ENCODE measurements around the gene BANP. TPM values are rescaled to one million over a fixed set of nuclear protein-coding genes. Genes with fewer than 3 reads are reported as not detected.
"Not testable (repeated sequence)": the region's sequence is repeated elsewhere in the genome, so short reads cannot be mapped to it uniquely, and the experiment has no call there.

Gene BANP
- total RNA-seq, 1 donor from 2014 or later = 16.4 TPM

GRCh38 chr16:88047462-88047861 is 96.2 kb downstream of the BANP start:
- no peak for DNase-seq (ENCODE audit: low read depth, low spot score)

DNA sequence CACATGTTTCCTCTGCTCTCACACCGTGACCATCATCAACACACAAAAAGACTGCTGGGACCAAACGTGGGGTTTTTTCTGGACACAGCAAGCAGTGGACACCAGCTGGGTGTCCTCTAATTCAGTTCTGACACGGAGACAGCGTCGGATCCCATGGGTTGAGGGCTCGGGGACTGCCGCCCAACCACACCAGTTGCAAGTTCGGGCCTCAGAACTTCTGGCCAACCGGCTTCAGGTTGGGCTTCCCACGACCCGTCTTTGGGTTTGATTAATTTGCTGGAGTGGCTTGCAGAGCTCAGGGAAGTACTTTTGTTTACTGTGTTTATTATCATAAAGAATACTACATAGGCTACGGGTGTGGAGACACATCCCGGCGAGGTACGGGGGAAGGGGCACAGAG is 97.8 kb downstream of the BANP start:
- no peak for DNase-seq (ENCODE audit: low read depth, low spot score)

- DNase-seq (ENCODE audit: low read depth, low spot score) = no peak
These were observed 98.6 kb downstream of the BANP start for GRCh38 chr16:88049561-88050545.

DNA sequence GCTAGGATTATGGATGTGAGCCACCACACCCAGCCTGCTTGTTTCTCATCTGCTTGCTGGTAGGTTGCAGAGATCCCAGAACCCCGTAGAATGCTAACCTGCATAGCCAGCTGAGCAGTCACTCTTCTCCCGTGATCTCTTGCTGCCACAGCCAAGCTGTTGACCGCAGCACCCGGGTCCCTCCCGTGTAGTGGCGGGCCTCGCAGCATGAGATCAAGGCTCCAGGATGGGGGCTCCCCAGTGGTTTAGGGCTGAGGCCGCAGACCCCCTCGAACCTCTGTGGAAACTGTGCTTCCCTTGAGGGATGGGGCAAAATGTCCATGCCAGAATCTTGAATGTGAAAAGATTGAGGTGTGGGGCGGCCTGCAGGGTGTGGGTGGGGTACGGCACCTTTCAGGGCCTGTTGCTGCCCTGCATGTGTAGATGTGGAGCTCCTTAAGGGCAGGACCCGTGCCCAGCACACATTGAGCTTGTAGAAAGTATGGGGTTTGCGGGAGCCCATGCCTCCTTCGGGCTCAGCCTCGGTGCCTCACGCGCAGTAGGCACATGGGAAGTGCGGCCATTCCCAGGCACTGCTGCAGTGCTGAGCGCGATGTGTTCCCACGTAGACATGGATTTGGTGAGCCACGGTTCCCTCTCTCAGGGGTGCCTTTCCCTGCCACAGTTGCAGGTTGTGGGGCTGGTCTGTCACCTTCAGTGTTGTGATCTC is 99.9 kb downstream of the BANP start:
- no peak for DNase-seq (ENCODE audit: low read depth, low spot score)

GRCh38 chr16:88052661-88053060 is 101.4 kb downstream of the BANP start:
- DNase-seq (ENCODE audit: low read depth, low spot score) = no peak

- not testable (repeated sequence) for DNase-seq (ENCODE audit: low read depth, low spot score)
These were observed 102.2 kb downstream of the BANP start for GRCh38 chr16:88053479-88053878.

GRCh38 chr16:88055356-88055755 is 104.1 kb downstream of the BANP start:
- no peak for DNase-seq (ENCODE audit: low read depth, low spot score)

DNA sequence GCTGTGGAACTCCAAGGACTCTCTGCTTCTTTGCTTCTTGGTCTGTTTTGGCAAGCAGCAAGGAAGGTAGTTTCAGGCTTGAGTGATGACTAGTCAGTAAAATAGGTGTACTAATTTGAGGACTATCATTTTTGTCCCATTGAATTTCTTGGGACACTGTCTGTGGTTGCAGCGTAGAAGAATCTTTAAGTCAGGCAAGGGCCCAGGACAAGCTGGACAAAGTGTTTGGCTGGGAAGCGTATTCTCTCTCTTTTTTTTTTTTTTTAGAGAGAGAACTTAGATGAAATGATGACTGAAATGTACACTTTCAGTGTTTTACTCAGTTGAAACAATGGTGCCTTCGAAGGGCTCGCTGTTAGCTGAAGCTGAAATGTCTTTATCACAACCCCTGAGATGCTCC is 105.0 kb downstream of the BANP start:
- DNase-seq (ENCODE audit: low read depth, low spot score) = no peak

- DNase-seq (ENCODE audit: low read depth, low spot score) = no peak
These were observed 106.4 kb downstream of the BANP start for GRCh38 chr16:88057656-88058055.

- no peak for DNase-seq (ENCODE audit: low read depth, low spot score)
These were observed 106.9 kb downstream of the BANP start for GRCh38 chr16:88058136-88058535.

DNA sequence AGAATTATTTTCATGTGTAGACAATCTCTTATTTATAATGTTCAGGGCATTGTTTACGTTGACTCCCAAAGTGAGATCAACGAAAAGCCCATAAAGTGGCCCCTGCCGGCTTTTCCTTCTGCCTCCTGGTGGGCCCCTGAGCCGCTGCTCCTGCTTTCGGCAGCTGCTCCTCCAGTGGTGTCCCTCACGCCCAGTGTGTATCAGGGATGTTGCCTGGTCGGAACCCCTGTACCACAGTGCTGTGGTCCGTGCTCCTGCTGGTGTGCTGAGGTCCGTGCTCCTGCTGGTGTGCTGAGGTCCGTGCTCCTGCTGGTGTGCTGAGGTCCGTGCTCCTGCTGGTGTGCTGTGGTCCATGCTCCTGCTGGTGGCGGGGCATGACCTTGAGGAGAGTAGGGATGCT is 107.6 kb downstream of the BANP start:
- no peak for DNase-seq (ENCODE audit: low read depth, low spot score)

DNA sequence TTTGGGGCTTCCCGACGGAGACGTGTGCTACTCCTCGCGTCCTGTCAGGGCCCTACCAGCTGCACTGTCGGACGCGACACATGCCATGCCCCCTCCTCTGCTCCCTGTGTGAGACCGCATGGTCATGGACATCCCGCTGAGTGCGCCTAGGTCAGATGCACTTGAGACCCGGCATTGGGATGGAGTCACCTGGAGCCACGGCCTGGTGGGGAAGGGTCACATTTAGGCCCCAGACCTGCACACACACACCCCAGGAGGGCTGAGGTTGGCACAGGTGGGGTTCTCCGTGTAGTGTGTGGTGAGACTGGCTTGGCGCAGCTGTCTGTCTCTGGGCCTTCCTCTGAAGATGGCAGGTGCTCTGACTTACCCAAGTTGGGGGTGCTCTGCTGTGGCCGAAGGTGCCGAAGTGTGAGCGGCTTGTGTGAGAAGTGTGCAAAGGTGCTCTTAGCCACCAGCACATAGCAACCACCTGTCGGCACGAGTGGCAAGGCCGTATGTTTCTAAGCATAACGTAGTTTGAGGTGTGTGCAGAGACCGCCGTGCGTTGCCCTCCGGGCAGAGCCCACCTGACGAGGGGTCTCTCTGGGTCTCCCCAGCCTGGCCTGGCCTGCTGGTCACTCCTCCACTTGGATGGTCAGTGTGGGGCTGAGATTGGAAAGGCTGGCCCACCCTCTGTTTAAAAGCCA is 108.6 kb downstream of the BANP start:
- no peak for DNase-seq (ENCODE audit: low read depth, low spot score)

GRCh38 chr16:88060524-88061219 is 109.4 kb downstream of the BANP start:
- DNase-seq (ENCODE audit: low read depth, low spot score) = no peak

DNA sequence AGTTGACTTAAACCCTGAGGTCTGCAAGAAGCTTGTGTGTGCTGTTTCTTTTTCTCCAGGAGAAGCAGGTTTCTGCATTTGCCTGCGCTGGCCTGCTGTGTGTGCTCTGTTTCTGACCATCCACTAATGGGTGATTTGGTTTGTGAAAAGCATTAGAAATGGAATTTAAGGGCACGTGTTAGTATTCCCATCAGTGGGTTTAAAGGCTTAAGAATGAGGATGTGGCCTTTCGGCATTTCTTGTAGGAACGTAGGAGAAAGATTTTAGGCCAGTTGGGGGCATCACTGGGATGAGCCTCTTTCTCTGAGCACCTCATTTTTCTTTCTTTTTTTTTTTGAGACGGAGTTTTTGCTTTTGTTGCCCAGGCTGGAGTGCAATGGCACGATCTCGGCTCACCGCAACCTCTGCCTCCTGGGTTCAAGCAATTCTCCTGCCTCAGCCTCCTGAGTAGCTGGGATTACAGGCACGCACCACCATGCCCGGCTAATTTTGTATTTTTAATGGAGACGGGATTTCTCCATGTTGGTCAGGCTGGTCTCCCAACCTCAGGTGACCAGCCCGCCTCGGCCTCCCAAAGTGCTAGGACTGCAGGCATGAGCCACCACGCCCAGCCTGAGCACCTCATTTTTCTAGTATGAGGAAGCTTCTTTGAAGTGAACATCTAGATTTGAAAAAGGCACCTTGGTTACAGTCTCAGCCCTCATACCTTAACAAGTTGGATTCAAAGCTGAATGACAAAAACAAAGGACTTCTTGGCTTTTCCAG is 110.3 kb downstream of the BANP start:
- no peak for DNase-seq (ENCODE audit: low read depth, low spot score)

DNA sequence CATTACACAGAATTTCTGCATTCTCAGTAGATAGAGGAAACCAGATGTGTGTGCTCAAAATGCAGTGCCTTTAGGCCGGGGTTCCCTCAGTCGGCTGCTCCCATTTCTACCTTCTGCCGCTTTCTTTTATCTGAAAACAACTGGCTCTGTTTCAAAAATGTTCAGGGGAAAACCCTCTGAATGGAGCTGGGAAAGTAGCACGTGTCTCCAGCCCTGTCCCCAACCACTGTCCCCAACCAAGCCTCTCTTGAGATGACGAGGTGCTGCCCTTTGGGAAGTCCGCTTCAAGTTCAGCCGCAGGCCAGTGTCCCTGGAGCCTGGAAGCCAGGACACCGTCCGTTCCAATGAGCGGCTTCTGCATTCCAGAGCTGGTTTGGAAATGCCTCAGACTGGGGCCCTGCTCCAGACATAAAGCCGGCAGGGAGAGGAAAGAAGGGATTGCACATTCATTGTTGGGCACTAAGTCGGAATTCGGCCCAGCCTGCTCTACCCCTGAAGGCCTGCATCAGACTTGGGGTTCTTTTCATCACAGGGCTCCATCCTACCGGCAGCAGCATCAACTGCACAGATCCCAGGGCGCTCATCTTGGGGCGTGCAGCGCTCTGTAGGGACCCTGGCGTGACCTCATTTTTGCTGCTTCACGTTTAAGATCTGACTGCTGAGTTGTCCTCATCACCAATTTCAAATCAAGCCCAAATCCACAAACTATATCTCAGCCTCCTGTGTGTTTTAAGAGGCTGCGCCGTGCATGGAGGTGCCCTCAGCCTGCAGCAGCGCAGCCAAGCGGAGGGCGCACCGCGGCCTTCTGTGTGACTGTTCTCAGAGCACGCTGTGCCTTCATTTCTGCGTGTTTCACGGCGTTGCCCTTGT is 111.3 kb downstream of the BANP start:
- DNase-seq (ENCODE audit: low read depth, low spot score) = no peak

GRCh38 chr16:88063211-88063773 is 112.1 kb downstream of the BANP start:
- DNase-seq (ENCODE audit: low read depth, low spot score) = no peak

- DNase-seq (ENCODE audit: low read depth, low spot score) = no peak
These were observed 113.0 kb downstream of the BANP start for GRCh38 chr16:88064011-88064888.

All from pulmonary artery endothelial cell (primary cell).